HG03066 (cell line): Measurements from ENCODE around the gene BUB3.

Source experiments
- ATAC-seq: cut with Tn5 transposase; IDR thresholded peaks from one replicate; pipeline ENCODE4 v1.9.1; 2021; ENCODE audit warnings: low read depth; ENCODE audit not compliant: unreplicated experiment

BUB3 gene

GRCh38 chr10:123191886-123192285, 37.7 kb downstream of the BUB3 start:
- no peak for ATAC-seq

- no peak for ATAC-seq
Observed at GRCh38 chr10:123194056-123194455, 39.9 kb downstream of the BUB3 start.

- no peak for ATAC-seq
Observed at GRCh38 chr10:123200531-123200930, 46.3 kb downstream of the BUB3 start.

GRCh38 chr10:123202506-123202905, 48.3 kb downstream of the BUB3 start:
- no peak for ATAC-seq

GRCh38 chr10:123203393-123204126, 49.4 kb downstream of the BUB3 start:
- ATAC-seq, result no peak

- no peak for ATAC-seq
Observed at GRCh38 chr10:123204127-123204461, 49.9 kb downstream of the BUB3 start.

GRCh38 chr10:123205041-123205440, 50.8 kb downstream of the BUB3 start:
- ATAC-seq, result no peak

- ATAC-seq, result no peak
Observed at GRCh38 chr10:123212063-123212462, 57.9 kb downstream of the BUB3 start.

- ATAC-seq, result no peak
Observed at GRCh38 chr10:123212640-123213039, 58.4 kb downstream of the BUB3 start.

- no peak for ATAC-seq
Observed at GRCh38 chr10:123213192-123213591, 59.0 kb downstream of the BUB3 start.
